ENCODE data around the gene MGP. TPM values are rescaled to one million over a fixed set of nuclear protein-coding genes. Genes with fewer than 3 reads are reported as not detected.

MGP gene
- total RNA-seq, 4 donors from 2014 or later: 136 to 2,566 (median 1,232) TPM

- Histone ChIP-seq H3K9me3 (no peaks in the 10 kb centered on the region), H3K4me1 (no peaks in the 10 kb centered on the region), H3K36me3 (no peaks in the 10 kb centered on the region), H3K4me3 (no peak overlapping the region), H3K27ac (no peak overlapping the region), H3K27me3 (no peaks in the 10 kb centered on the region)
- intact Hi-C loops (cut with DNase I; ENCODE audit: low total_unique reads): no loop called here
- TF ChIP-seq POLR2A (IDR thresholded peaks at IDR 0.05): no peak
- TF ChIP-seq CTCF (IDR thresholded peaks at IDR 0.05): no peak
- DNase-seq: no peak
These were observed 25.5 kb upstream of the MGP start for GRCh38 chr12:14911131-14911530.

GRCh38 chr12:14910090-14910915 is 24.6 kb upstream of the MGP start:
- H3K36me3 ChIP-seq: no peaks in the 10 kb centered on the region
- H3K4me1 ChIP-seq: no peaks in the 10 kb centered on the region
- H3K4me3 ChIP-seq: no peak overlapping the region
- intact Hi-C loops (cut with DNase I; ENCODE audit: low total_unique reads): no loop called here
- no peaks in the 10 kb centered on the region for H3K9me3 ChIP-seq
- no peaks in the 10 kb centered on the region for H3K27me3 ChIP-seq
- TF ChIP-seq CTCF (IDR thresholded peaks at IDR 0.05) (no peak), POLR2A (IDR thresholded peaks at IDR 0.05) (no peak)
- no peak for DNase-seq
- no peak overlapping the region for H3K27ac ChIP-seq

- no peaks in the 10 kb centered on the region for H3K36me3 ChIP-seq
- DNase-seq: no peak
- no peaks in the 10 kb centered on the region for H3K9me3 ChIP-seq
- TF ChIP-seq POLR2A (IDR thresholded peaks at IDR 0.05): no peak
- TF ChIP-seq CTCF (IDR thresholded peaks at IDR 0.05): no peak
- no peaks in the 10 kb centered on the region for H3K27me3 ChIP-seq
- intact Hi-C loops (cut with DNase I; ENCODE audit: low total_unique reads): no loop called here
- H3K4me1 ChIP-seq: no peaks in the 10 kb centered on the region
- no peak overlapping the region for H3K27ac ChIP-seq
- no peak overlapping the region for H3K4me3 ChIP-seq
These were observed 22.3 kb upstream of the MGP start for GRCh38 chr12:14907953-14908352.

- peak overlapping the region; percentile 22 to 70 for H3K27ac ChIP-seq
- no peak overlapping the region for H3K4me3 ChIP-seq
- no peak for TF ChIP-seq POLR2A (IDR thresholded peaks at IDR 0.05)
- TF ChIP-seq CTCF (IDR thresholded peaks at IDR 0.05): no peak
- DNase-seq: no peak
- no peaks in the 10 kb centered on the region for H3K4me1 ChIP-seq
- intact Hi-C loops (cut with DNase I; ENCODE audit: low total_unique reads): no loop called here
- H3K27me3 ChIP-seq: no peaks in the 10 kb centered on the region
- no peaks in the 10 kb centered on the region for H3K36me3 ChIP-seq
- H3K9me3 ChIP-seq: no peaks in the 10 kb centered on the region
These were observed 20.5 kb upstream of the MGP start for GRCh38 chr12:14906114-14906513.

GRCh38 chr12:14905269-14906004 is 19.8 kb upstream of the MGP start:
- Histone ChIP-seq H3K4me1 (no peaks in the 10 kb centered on the region), H3K4me3 (no peak overlapping the region), H3K27me3 (no peaks in the 10 kb centered on the region), H3K27ac (peak overlapping the region; percentile 22 to 70), H3K9me3 (no peaks in the 10 kb centered on the region), H3K36me3 (no peaks in the 10 kb centered on the region)
- intact Hi-C loops (cut with DNase I; ENCODE audit: low total_unique reads): no loop called here
- DNase-seq: no peak
- TF ChIP-seq CTCF (IDR thresholded peaks at IDR 0.05) (no peak), POLR2A (IDR thresholded peaks at IDR 0.05) (no peak)
